ENCODE measurements around the gene ARHGAP5. TPM values are rescaled to one million over a fixed set of nuclear protein-coding genes. Genes with fewer than 3 reads are reported as not detected.
A peak's percentile ranks its signal among the peaks of the same experiment; 100 is the strongest.

Gene ARHGAP5
- total and polyA plus RNA-seq, 12 donors: 20.7 to 301 (median 221) TPM

DNA sequence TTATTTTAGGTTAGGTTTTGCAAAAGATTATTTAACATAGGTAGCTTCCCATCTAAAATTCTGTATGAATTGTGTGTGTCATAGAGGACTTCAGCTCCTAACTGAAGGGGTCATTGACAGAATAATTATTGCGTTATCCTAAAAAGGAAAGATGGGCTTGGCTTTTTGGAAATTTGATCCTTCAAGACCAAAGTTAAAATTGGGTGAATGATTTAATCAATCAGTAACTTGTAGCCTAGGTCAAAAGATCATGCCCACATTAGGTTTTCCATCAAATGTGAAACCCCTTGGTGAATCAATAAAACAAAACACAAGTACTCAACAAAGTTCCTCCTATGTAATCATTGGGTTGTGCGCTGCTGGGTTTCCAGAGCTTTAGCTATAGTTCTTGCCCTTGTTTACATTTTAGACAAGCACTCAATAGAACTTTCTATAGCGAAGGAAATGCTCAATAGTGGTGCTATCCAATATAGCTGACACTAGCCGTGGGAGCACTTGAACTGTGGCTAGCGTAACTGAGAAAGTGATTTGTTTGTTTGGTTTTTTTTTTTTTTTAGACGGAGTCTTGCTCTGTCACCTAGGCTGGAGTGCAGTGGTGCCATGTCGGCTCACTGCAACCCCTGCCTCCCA, 37.6 kb upstream of the ARHGAP5 start:
- H3K9me3 ChIP-seq: peaks cover 0 to 5% (median 0%) of the 10 kb centered on the region in 11 donors
- intact Hi-C loops (cut with DNase I): no loop called here
- no peak overlapping the region for H3K27ac ChIP-seq
- no peaks in the 10 kb centered on the region for H3K36me3 ChIP-seq
- TF ChIP-seq, protein P1, sequence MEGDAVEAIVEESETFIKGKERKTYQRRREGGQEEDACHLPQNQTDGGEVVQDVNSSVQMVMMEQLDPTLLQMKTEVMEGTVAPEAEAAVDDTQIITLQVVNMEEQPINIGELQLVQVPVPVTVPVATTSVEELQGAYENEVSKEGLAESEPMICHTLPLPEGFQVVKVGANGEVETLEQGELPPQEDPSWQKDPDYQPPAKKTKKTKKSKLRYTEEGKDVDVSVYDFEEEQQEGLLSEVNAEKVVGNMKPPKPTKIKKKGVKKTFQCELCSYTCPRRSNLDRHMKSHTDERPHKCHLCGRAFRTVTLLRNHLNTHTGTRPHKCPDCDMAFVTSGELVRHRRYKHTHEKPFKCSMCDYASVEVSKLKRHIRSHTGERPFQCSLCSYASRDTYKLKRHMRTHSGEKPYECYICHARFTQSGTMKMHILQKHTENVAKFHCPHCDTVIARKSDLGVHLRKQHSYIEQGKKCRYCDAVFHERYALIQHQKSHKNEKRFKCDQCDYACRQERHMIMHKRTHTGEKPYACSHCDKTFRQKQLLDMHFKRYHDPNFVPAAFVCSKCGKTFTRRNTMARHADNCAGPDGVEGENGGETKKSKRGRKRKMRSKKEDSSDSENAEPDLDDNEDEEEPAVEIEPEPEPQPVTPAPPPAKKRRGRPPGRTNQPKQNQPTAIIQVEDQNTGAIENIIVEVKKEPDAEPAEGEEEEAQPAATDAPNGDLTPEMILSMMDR (IDR thresholded peaks at IDR 0.05): no peak
- DNase-seq (no peak), ATAC-seq (no peak)
- H3K4me3 ChIP-seq: no peak overlapping the region
- 79 to 82% methylated on average over 7 of the region's 7 CpGs for WGBS, 2 donors
- H3K27me3 ChIP-seq: no peaks in the 10 kb centered on the region
- H3K4me1 ChIP-seq: peaks cover 0 to 16% (median 5%) of the 10 kb centered on the region in 9 donors

DNA sequence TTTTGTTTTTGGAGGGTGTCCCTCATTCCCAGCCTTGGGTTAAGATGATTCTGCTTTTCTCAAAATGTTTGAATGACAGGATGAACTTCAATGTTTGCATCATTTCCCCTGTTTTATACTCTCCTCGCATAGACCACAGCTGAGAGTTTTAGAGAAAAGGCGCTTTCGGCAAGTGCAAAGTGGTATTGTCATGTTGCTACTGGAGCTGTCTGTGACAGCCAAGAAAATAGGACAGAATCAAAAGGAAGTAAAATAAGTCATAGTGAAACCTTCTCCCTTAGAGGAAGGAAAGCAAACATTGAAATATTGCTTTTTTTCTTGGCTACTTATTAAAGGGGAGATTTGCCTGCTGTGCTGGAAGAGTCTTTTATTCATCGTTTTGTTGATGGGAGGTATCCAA, 33.5 kb upstream of the ARHGAP5 start:
- H3K9me3 ChIP-seq: peaks cover 0 to 5% (median 0%) of the 10 kb centered on the region in 11 donors
- H3K4me3 ChIP-seq: no peak overlapping the region
- TF ChIP-seq, protein P1 (IDR thresholded peaks at IDR 0.05): no peak
- DNase-seq (no peak), ATAC-seq (peak in 6 of 8 donors; percentile 21 to 64 (median 50))
- H3K4me1 ChIP-seq: peaks cover 0 to 16% (median 5%) of the 10 kb centered on the region in 9 donors
- H3K36me3 ChIP-seq: no peaks in the 10 kb centered on the region
- 30 to 47% methylated on average over 4 of the region's 4 CpGs for WGBS, 2 donors
- no peaks in the 10 kb centered on the region for H3K27me3 ChIP-seq
- intact Hi-C loops (cut with DNase I): no loop called here
- H3K27ac ChIP-seq: peak overlapping the region in 1 of 10 donors; percentile 3

DNA sequence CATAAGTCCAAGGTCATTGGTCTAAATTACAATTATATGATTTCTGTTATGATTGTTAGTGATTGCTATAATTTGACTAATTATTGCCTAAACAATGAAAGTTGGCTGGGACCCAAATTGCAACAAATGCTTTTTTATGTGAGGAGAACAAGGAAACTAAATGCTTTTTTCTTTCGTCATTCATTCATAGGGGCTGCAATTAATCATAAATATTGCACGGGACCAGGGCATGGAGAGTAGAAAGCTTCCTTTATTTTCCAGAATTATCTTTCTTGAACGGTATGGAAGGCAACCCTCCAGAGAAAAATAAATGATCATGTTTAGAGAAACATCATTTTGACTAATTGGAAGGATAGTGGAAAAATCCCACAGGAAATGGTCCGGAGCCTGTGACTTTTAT, 32.6 kb upstream of the ARHGAP5 start:
- ATAC-seq: no peak
- Histone ChIP-seq H3K9me3 (peaks cover 0 to 5% (median 0%) of the 10 kb centered on the region in 11 donors), H3K4me1 (peaks cover 0 to 16% (median 5%) of the 10 kb centered on the region in 9 donors), H3K27ac (no peak overlapping the region), H3K36me3 (no peaks in the 10 kb centered on the region), H3K27me3 (no peaks in the 10 kb centered on the region), H3K4me3 (no peak overlapping the region)
- WGBS, 2 donors: 64 to 67% methylated on average over 4 of the region's 4 CpGs
- intact Hi-C loops (cut with DNase I): no loop called here
- TF ChIP-seq, protein P1 (IDR thresholded peaks at IDR 0.05): no peak
- DNase-seq: no peak

DNA sequence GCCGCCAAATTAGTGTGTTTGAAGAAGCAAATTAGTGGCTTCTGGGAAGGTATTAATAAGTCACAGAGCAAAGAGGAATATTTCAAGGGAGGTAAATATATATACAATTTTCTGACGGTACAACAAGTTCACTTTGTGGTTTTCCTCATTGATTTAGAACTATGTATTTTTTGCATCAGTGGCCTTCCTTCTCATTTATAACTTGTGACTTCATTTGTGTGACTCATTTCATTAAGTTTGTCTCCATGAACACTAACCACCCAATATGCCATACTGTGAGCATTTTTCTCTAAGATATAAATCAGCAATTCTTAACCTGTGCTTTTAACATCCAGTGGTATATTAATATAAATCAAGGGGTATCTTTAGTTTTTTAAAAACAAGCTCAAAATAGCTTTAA, 29.3 kb upstream of the ARHGAP5 start:
- no peaks in the 10 kb centered on the region for H3K27me3 ChIP-seq
- TF ChIP-seq, protein P1 (IDR thresholded peaks at IDR 0.05): no peak
- no peak overlapping the region for H3K27ac ChIP-seq
- no peaks in the 10 kb centered on the region for H3K9me3 ChIP-seq
- H3K4me1 ChIP-seq: peaks cover 0 to 16% (median 5%) of the 10 kb centered on the region in 9 donors
- no peak for ATAC-seq
- H3K4me3 ChIP-seq: no peak overlapping the region
- DNase-seq: no peak
- intact Hi-C loops (cut with DNase I): no loop called here
- WGBS, 2 donors: 91 to 93% methylated on average over 2 of the region's 2 CpGs
- no peaks in the 10 kb centered on the region for H3K36me3 ChIP-seq
